ENCODE results near the gene SASH1. TPM values are rescaled to one million over a fixed set of nuclear protein-coding genes. Genes with fewer than 3 reads are reported as not detected.

The SASH1 gene
- total RNA-seq, 1 donor from 2014 or later = 75.7 TPM

- Mint-ChIP-seq H3K36me3 (ENCODE audit: unreplicated experiment) (peaks cover 45% of the 10 kb centered on the region), H3K4me3 (ENCODE audit: unreplicated experiment) (no peak overlapping the region), H3K9me3 (ENCODE audit: unreplicated experiment) (no peaks in the 10 kb centered on the region), H3K27me3 (ENCODE audit: unreplicated experiment) (no peaks in the 10 kb centered on the region), H3K4me1 (ENCODE audit: unreplicated experiment) (peaks cover 50% of the 10 kb centered on the region), H3K27ac (ENCODE audit: unreplicated experiment) (peak overlapping the region; percentile 68)
- TF ChIP-seq CTCF (IDR thresholded peaks at IDR 0.05) = no peak
- no peak for DNase-seq (ENCODE audit: extremely low spot score, unreplicated experiment)
Measured at GRCh38 chr6:148518511-148519156, 176.0 kb downstream of the SASH1 start.

GRCh38 chr6:148520109-148520841 lies 177.6 kb downstream of the SASH1 start:
- peaks cover 50% of the 10 kb centered on the region for H3K4me1 Mint-ChIP-seq (ENCODE audit: unreplicated experiment)
- no peak overlapping the region for H3K4me3 Mint-ChIP-seq (ENCODE audit: unreplicated experiment)
- no peaks in the 10 kb centered on the region for H3K27me3 Mint-ChIP-seq (ENCODE audit: unreplicated experiment)
- no peak for TF ChIP-seq CTCF (IDR thresholded peaks at IDR 0.05)
- peaks cover 36% of the 10 kb centered on the region for H3K36me3 Mint-ChIP-seq (ENCODE audit: unreplicated experiment)
- H3K27ac Mint-ChIP-seq (ENCODE audit: unreplicated experiment) = peak overlapping the region; percentile 91
- no peak for DNase-seq (ENCODE audit: extremely low spot score, unreplicated experiment)
- no peaks in the 10 kb centered on the region for H3K9me3 Mint-ChIP-seq (ENCODE audit: unreplicated experiment)

- H3K36me3 Mint-ChIP-seq (ENCODE audit: unreplicated experiment) = peaks cover 37% of the 10 kb centered on the region
- peak overlapping the region; percentile 91 for H3K27ac Mint-ChIP-seq (ENCODE audit: unreplicated experiment)
- no peak for DNase-seq (ENCODE audit: extremely low spot score, unreplicated experiment)
- no peaks in the 10 kb centered on the region for H3K9me3 Mint-ChIP-seq (ENCODE audit: unreplicated experiment)
- no peaks in the 10 kb centered on the region for H3K27me3 Mint-ChIP-seq (ENCODE audit: unreplicated experiment)
- TF ChIP-seq CTCF (IDR thresholded peaks at IDR 0.05) = no peak
- peaks cover 58% of the 10 kb centered on the region for H3K4me1 Mint-ChIP-seq (ENCODE audit: unreplicated experiment)
- peak overlapping the region; percentile 23 for H3K4me3 Mint-ChIP-seq (ENCODE audit: unreplicated experiment)
Measured at GRCh38 chr6:148521158-148521557, 178.5 kb downstream of the SASH1 start.

- Mint-ChIP-seq H3K4me1 (ENCODE audit: unreplicated experiment) (peaks cover 60% of the 10 kb centered on the region), H3K36me3 (ENCODE audit: unreplicated experiment) (peaks cover 41% of the 10 kb centered on the region), H3K9me3 (ENCODE audit: unreplicated experiment) (no peaks in the 10 kb centered on the region), H3K27ac (ENCODE audit: unreplicated experiment) (peak overlapping the region; percentile 91), H3K27me3 (ENCODE audit: unreplicated experiment) (no peaks in the 10 kb centered on the region), H3K4me3 (ENCODE audit: unreplicated experiment) (peak overlapping the region; percentile 23)
- DNase-seq (ENCODE audit: extremely low spot score, unreplicated experiment) = no peak
- no peak for TF ChIP-seq CTCF (IDR thresholded peaks at IDR 0.05)
Measured at GRCh38 chr6:148521586-148521985, 178.9 kb downstream of the SASH1 start.

GRCh38 chr6:148523048-148523447 lies 180.4 kb downstream of the SASH1 start:
- no peak for DNase-seq (ENCODE audit: extremely low spot score, unreplicated experiment)
- H3K36me3 Mint-ChIP-seq (ENCODE audit: unreplicated experiment) = peaks cover 50% of the 10 kb centered on the region

More at GRCh38 chr6:148523048-148523447, 180.4 kb downstream of the SASH1 start:
- H3K27me3 Mint-ChIP-seq (ENCODE audit: unreplicated experiment) = no peaks in the 10 kb centered on the region
- H3K27ac Mint-ChIP-seq (ENCODE audit: unreplicated experiment) = peak overlapping the region; percentile 91
- peaks cover 60% of the 10 kb centered on the region for H3K4me1 Mint-ChIP-seq (ENCODE audit: unreplicated experiment)
- no peaks in the 10 kb centered on the region for H3K9me3 Mint-ChIP-seq (ENCODE audit: unreplicated experiment)
- TF ChIP-seq CTCF (IDR thresholded peaks at IDR 0.05) = no peak
- no peak overlapping the region for H3K4me3 Mint-ChIP-seq (ENCODE audit: unreplicated experiment)

All from osteocyte (in vitro differentiated cells).